CD4-positive, alpha-beta T cell treated with Interleukin-15 for 4 hours (primary cell): ENCODE results near the gene UBAP1.
"Not testable (repeated sequence)": the region's sequence is repeated elsewhere in the genome, so short reads cannot be mapped to it uniquely, and the experiment has no call there.

Source experiments
- DNase-seq: peaks from one replicate; pipeline ENCODE4 v3.0.0-alpha.2; 2020; ENCODE audit warnings: low spot score

Gene UBAP1

GRCh38 chr9:34179213-34180136, 632 bp downstream of the UBAP1 start:
- DNase-seq: no peak

GRCh38 chr9:34185778-34186551, 7.1 kb downstream of the UBAP1 start:
- DNase-seq: peak; percentile 71

DNA sequence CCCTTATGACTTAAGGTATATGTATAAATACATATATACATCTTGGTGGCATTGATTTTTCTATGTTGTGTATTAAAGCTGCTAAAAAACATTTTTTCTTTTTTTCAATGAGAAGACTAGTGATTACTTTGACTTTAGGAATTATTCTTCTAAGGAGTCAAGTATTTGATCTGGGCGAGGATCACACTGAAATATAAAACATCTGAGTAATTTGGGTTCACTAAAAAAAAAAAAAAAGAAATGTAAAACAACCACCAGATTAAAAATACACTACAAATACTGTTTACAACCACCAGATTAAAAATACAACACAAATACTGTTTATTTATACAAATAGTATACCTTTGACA, 9.0 kb downstream of the UBAP1 start:
- DNase-seq: no peak

GRCh38 chr9:34190996-34191892, 12.4 kb downstream of the UBAP1 start:
- no peak for DNase-seq

DNA sequence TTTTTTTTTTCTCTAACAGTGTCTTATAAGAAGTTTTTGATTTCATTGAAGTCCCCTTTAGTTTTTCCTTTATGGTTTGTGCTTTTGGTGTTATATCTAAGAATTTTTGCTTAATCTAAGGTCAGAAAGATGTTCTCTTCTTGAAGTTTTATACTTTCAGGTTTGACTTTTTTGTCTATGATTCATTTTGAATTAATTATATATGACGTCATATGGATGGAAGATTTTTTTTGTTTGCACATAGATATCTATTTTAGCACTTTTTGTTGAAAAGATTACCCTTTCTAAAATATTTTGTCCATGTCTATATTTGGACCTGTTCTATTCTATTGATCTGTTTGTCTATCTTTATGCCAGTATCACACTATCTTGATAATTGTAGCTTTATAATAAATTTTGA, 16.3 kb downstream of the UBAP1 start:
- DNase-seq: no peak

- DNase-seq: not testable (repeated sequence)
Observed at GRCh38 chr9:34197286-34197685, 18.4 kb downstream of the UBAP1 start.

- DNase-seq: no peak
Observed at GRCh38 chr9:34197756-34198711, 19.2 kb downstream of the UBAP1 start.

- DNase-seq: no peak
Observed at GRCh38 chr9:34200092-34200491, 21.2 kb downstream of the UBAP1 start.

DNA sequence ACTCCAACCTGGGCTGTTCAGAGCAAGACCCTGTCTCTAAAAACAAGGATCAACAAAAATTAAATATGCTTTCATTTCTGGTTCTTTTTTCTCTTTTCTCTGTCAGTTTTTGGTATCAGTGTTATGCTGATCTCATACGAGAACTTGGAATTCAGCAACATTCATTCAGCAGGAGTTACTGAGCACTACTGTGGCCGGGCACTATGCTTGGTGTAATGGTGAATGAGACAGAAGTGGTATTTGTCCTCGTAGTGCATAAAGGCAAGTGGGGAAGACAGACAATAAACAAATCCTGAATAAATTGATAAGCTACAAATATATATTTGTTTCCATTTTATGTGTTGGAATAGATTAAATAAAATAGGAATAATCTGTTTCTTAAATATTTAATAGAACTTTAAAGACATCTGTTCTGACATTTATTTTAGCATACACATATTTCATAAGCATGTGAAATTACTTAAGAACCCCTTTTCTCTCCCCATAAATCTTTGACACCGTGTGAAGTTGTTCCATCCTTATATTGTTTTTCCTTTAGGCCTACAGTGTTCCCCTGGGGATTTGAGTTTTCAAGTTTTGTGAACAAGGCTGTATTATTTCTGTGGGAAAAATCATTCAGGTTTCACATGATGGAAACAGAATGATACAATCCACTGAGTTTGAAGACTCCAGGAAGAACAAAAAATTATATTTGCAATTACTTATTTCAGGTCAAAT, 24.6 kb downstream of the UBAP1 start:
- DNase-seq: no peak

DNA sequence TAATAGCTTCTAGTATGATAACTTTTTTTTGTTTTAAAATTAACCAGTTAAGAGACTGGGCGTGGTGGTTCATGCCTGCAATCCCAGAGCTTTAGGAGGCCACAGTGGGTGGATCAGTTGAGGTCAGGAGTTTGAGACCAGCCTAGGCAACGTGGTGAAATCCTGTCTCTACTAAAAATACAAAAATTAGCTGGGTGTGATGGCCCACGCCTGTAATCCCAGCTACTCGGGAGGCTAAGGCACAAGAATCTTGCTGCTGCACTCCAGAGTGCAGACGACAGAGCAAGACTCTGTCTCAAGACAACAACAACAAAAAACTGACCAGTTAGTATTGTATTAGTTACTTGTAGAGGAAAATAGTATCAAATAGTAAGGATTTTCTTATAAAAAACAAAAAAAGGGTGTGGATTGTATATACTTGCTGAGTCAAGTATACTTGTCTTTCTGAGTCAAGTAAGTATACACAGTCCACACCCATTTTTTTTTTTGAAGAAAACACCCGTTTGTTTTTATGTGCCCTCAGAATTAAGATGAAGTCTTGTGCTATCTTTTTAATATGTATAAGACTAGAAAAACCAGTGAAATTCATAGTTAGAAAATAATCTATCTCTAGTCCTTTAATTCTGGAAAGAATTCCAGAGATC, 25.3 kb downstream of the UBAP1 start:
- no peak for DNase-seq

DNA sequence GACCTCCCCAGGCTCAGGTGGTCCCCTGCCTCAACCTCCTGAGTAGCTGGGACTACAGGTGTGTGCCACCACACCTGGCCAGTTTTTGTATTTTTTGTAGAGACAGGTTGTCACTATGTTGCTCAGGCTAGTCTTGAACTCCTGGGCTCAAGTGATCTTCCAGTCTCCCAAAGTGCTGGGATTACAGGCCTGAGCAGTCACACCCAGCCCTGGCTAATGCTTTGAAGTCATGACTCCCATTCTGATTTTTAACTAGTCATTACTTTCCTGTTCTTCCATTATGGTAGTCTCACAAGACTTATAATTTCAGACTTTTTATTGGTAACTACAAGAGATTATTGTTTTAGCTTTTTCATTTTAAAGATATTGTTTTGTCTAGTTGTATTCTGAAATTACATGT, 26.3 kb downstream of the UBAP1 start:
- no peak for DNase-seq

DNA sequence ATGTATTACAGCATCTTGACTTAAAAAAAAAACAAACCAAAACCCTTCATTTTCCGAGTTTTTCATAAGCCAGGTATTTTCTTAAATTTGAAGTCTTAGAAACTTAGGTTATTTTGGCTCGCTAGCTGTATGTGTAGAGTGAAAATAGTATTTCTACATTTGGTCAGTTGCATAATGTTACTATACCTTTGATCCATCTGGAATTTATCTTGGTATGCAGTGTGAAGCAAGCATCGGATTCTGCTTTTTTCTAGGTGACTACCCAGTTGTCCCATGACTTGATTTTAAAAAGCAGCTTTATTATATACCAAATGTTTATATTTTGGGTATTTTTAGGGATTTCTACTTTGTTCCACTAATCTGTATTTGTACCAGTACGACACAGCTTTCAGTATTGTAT, 27.7 kb downstream of the UBAP1 start:
- no peak for DNase-seq

DNA sequence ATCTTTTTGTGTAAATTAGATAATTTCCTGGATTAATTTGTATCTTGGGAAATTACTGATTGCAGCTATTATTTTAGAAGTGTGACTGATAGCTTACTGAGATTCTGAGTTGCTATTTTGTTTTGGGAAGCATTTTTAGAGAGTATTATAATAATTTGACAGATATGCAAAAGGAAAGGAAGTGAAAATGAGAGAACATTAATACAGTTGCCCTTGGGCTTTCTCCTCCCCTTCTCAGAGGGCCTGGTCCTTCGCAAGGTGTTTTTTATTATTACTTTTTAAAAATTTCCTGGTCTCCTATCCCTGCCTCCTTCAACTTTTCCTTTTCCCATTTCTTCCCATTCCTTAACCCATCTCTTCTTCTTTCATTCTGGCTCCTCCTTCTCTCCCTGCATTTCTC, 32.6 kb downstream of the UBAP1 start:
- DNase-seq: no peak

DNA sequence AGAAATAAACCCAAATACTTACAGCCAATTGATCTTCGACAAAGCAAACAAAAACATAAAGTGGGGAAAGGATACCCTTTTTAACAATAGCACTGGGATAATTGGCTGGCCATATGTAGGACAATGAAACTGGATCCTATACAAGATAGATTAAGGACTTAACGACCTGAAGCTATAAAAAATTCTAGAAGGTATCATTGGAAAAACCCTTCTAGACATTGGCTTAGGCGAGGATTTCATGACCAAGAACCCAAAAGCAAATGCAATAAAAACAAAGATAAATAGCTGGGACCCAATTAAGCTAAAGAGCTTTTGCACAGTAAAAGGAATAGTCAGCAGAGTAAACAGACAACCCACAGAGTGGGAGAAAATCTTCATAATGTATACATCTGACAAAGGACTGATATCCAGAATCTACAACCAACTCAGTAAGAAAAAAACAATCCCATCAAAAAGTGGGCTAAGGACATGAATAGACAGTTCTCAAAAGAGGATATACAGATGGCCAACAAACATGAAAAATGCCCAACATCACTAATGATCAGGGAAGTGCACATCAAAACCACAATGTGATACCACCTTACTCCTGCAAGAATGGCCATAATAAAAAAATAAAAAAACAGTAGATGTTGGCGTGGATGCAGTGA, 35.6 kb downstream of the UBAP1 start:
- DNase-seq: not testable (repeated sequence)

- DNase-seq: no peak
Observed at GRCh38 chr9:34216325-34216724, 37.5 kb downstream of the UBAP1 start.

GRCh38 chr9:34217015-34217414, 38.2 kb downstream of the UBAP1 start:
- DNase-seq: not testable (repeated sequence)

DNA sequence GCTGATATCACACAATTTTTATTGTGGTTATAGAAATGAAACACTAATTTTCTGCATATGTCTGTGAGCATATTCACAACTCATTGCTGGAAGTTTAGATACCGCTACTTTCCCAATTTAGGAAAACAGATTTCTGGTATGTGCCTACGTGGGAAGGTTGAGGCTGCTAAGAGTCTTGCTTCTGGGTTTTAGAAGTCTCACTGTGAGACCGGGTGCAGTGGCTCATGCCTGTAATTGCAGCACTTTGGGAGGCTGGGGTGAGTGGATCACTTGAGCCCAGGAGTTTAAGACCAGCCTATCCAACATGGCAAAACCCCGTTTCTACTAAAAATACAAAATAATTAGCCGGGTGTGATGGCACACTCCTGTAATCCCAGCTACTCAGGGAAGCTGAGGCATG, 39.6 kb downstream of the UBAP1 start:
- DNase-seq: no peak

DNA sequence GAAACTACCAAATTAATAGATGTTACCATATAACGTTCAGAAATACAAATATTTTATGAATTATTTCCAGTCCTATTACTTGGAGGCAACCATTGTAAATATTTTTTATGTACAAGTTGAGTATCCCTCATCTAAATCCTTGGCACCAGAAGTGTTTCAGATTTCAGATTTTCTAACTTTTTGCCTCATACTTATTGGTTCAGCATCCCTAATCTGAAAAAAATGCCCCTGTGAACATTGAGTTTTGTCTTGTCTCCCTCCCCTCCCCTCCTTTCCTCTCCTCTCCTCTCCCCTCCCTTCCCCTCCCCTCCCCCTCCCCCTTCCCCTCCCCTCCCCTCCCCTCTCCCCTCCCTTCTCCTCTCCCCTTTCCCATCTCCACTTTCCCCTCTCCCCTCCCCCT, 40.6 kb downstream of the UBAP1 start:
- no peak for DNase-seq

GRCh38 chr9:34220218-34220617, 41.4 kb downstream of the UBAP1 start:
- no peak for DNase-seq
